ENCODE data around the gene RAET1E.

GRCh38 chr6:149898966-149899365, 1.1 kb upstream of the RAET1E start:
- TF ChIP-seq POLR2A (IDR thresholded peaks at IDR 0.05; ENCODE audit: low read length) (no peak), GATA1 (IDR thresholded peaks at IDR 0.05; ENCODE audit: low read depth, low read length) (no peak)
